Smooth muscle cell (in vitro differentiated cells): ENCODE measurements around the gene S100A10. TPM values are rescaled to one million over a fixed set of nuclear protein-coding genes. Genes with fewer than 3 reads are reported as not detected.

ENCODE experiments used
- DNase-seq: peaks from one replicate; lab custom pipeline; 2025; ENCODE audit not compliant: unreplicated experiment; lab: John Stamatoyannopoulos, UW
- H2AFZ ChIP-seq: fragments of 200-600 bp; sonication (generic); 2 replicates; pipeline ENCODE4 v1.6.0; 2016; ENCODE audit warnings: antibody characterized with exemption, low read depth, mild to moderate bottlenecking
- H3F3A ChIP-seq: fragments of 200-600 bp; sonication (generic); 2 replicates; pipeline ENCODE4 v1.6.0; 2017; ENCODE audit warnings: antibody characterized with exemption, low read depth
- H3K27ac ChIP-seq: fragments of 200-600 bp; sonication (generic); 2 replicates; pipeline ENCODE4 v1.5.1; 2016; ENCODE audit warnings: low read depth, mild to moderate bottlenecking
- H3K27me3 ChIP-seq: fragments of 200-600 bp; sonication (generic); 2 replicates; pipeline ENCODE4 v1.6.1; 2016; ENCODE audit warnings: low read depth, mild to moderate bottlenecking
- H3K36me3 ChIP-seq: fragments of 200-600 bp; sonication (generic); 2 replicates; pipeline ENCODE4 v1.5.1; 2016; ENCODE audit warnings: low read depth
- H3K4me1 ChIP-seq: fragments of 200-600 bp; sonication (generic); 2 replicates; pipeline ENCODE4 v1.5.1; 2016; ENCODE audit warnings: low read depth
- H3K4me2 ChIP-seq: fragments of 200-600 bp; sonication (generic); 2 replicates; pipeline ENCODE4 v1.6.0; 2016; ENCODE audit warnings: mild to moderate bottlenecking
- H3K4me3 ChIP-seq: fragments of 200-600 bp; sonication (generic); 2 replicates; pipeline ENCODE4 v1.5.1; 2016; ENCODE audit warnings: mild to moderate bottlenecking
- H3K79me2 ChIP-seq: fragments of 200-600 bp; sonication (generic); 2 replicates; pipeline ENCODE4 v1.6.0; 2016; ENCODE audit warnings: low read depth, mild to moderate bottlenecking
- H3K9ac ChIP-seq: fragments of 200-600 bp; sonication (generic); 2 replicates; pipeline ENCODE4 v1.6.0; 2016; ENCODE audit warnings: low read depth
- H3K9me3 ChIP-seq: fragments of 200-600 bp; sonication (generic); replicated peaks from 2 replicates; pipeline ENCODE4 v1.5.1; 2016; ENCODE audit warnings: low read depth
- H4K20me1 ChIP-seq: fragments of 200-600 bp; sonication (generic); 2 replicates; pipeline ENCODE4 v1.6.0; 2016; ENCODE audit warnings: low read depth
- CTCF ChIP-seq: fragments of 200-600 bp; sonication (generic); IDR thresholded peaks from 2 replicates; pipeline ENCODE4 v1.5.1; 2017; ENCODE audit warnings: borderline replicate concordance, mild to moderate bottlenecking, antibody characterized with exemption; ENCODE audit not compliant: insufficient read depth, poor library complexity, severe bottlenecking
- WGBS: methylation state at CpG from one replicate; pipeline ENCODE4 v1.1.7; 2016; ENCODE audit warnings: low lambda C conversion rate; 5-methylcytosine and 5-hydroxymethylcytosine counted together
- polyA plus RNA-seq: library from polyadenylated mRNA; unstranded; fragments of >200 nt; fragmentation: Nextera tagmentation; extraction: Ambion mirVana; gene quantifications from 2 replicates; pipeline ENCODE4 v1.2.1, GENCODE V29; 2016
- total RNA-seq: library from RNA; depleted of rRNA; stranded (reverse); fragments of >200 nt; gene quantifications from 2 replicates; pipeline ENCODE4 v1.2.3, GENCODE V29; 2014

Gene S100A10
- total and polyA plus RNA-seq, 2 experiments from 2014 or later = 477 to 1,351 TPM

GRCh38 chr1:151934048-151934493, 59.6 kb downstream of the S100A10 start:
- Histone ChIP-seq H3K27ac (no peak overlapping the region), H3K9me3 (no peaks in the 10 kb centered on the region), H3K4me1 (peaks cover 9% of the 10 kb centered on the region), H3K36me3 (no peaks in the 10 kb centered on the region), H3F3A (peaks cover 3% of the 10 kb centered on the region), H3K79me2 (no peaks in the 10 kb centered on the region), H3K27me3 (no peaks in the 10 kb centered on the region), H3K4me3 (no peak overlapping the region), H3K9ac (no peak overlapping the region), H3K4me2 (no peak overlapping the region), H4K20me1 (no peaks in the 10 kb centered on the region), H2AFZ (no peak overlapping the region)
- 25% methylated on average over 3 of the region's 3 CpGs for WGBS
- DNase-seq = no peak
- TF ChIP-seq CTCF = peak; percentile 87

Other genes starting within 250 kb of the S100A10 start
- gene MRPL9, start 230.4 kb downstream of the S100A10 start, total RNA-seq = 83.8 and 151 TPM in 2 replicates
- gene MRPL9, start 230.4 kb downstream of the S100A10 start, polyA plus RNA-seq = 109 and 110 TPM in 2 replicates
- gene TDRKH, start 203.4 kb downstream of the S100A10 start, total RNA-seq = 3.9 and 8.5 TPM in 2 replicates
- 3.9 and 4.7 TPM in 2 replicates for gene TDRKH, start 203.4 kb downstream of the S100A10 start, polyA plus RNA-seq
- not detected in 2 replicates for gene LINGO4, start 188.4 kb downstream of the S100A10 start, total RNA-seq
- not detected in 2 replicates for gene LINGO4, start 188.4 kb downstream of the S100A10 start, polyA plus RNA-seq
- gene RORC, start 162.1 kb downstream of the S100A10 start, total RNA-seq = not detected in 2 replicates
- not detected in 2 replicates for gene RORC, start 162.1 kb downstream of the S100A10 start, polyA plus RNA-seq
- not detected in 2 replicates for gene C2CD4D, start 154.0 kb downstream of the S100A10 start, total RNA-seq
- gene C2CD4D, start 154.0 kb downstream of the S100A10 start, polyA plus RNA-seq = 1.2 TPM in 1 of 2 replicates, not detected in the other
- 0.76 and 2.1 TPM in 2 replicates for gene THEM5, start 140.1 kb downstream of the S100A10 start, total RNA-seq
- gene THEM5, start 140.1 kb downstream of the S100A10 start, polyA plus RNA-seq = 1.0 and 1.3 TPM in 2 replicates
- gene THEM4, start 84.3 kb downstream of the S100A10 start, total RNA-seq = 11.8 and 14.4 TPM in 2 replicates
- gene THEM4, start 84.3 kb downstream of the S100A10 start, polyA plus RNA-seq = 15.9 and 19.0 TPM in 2 replicates
- 990 and 1,481 TPM in 2 replicates for gene S100A11, start 43.1 kb upstream of the S100A10 start, total RNA-seq
- 2,824 and 4,054 TPM in 2 replicates for gene S100A11, start 43.1 kb upstream of the S100A10 start, polyA plus RNA-seq
- not detected in 2 replicates for gene TCHHL1, start 95.2 kb upstream of the S100A10 start, total RNA-seq
- gene TCHHL1, start 95.2 kb upstream of the S100A10 start, polyA plus RNA-seq = not detected in 2 replicates
- gene TCHH, start 121.6 kb upstream of the S100A10 start, total RNA-seq = not detected in 2 replicates
- not detected in 2 replicates for gene TCHH, start 121.6 kb upstream of the S100A10 start, polyA plus RNA-seq
- gene RPTN, start 165.4 kb upstream of the S100A10 start, total RNA-seq = not detected in 2 replicates
- not detected in 2 replicates for gene RPTN, start 165.4 kb upstream of the S100A10 start, polyA plus RNA-seq
- gene HRNR, start 230.3 kb upstream of the S100A10 start, total RNA-seq = not detected in 2 replicates
- gene HRNR, start 230.3 kb upstream of the S100A10 start, polyA plus RNA-seq = not detected in 2 replicates